ENCODE data around the gene KHDC4. TPM values are rescaled to one million over a fixed set of nuclear protein-coding genes. Genes with fewer than 3 reads are reported as not detected.

Gene KHDC4
- total RNA-seq, 1 experiment from 2014 or later = 57.7 TPM

DNA sequence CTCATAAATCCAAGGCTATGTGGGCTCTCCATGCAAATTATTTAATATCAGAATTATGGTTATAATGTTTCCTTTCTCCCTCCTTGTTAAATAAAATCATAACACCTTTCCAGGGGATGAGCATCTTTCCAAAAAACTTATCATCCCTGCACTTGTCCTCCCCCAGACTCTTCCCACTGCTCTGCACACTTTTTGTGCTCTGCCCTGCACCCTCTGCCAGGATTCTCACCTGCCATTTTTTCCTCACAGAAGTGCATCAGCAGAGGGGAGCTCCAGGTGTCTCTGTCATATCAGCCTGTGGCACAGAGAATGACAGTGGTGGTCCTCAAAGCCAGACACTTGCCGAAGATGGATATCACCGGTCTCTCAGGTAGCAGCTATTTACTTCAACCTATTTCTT lies 54.0 kb downstream of the KHDC4 start:
- Histone ChIP-seq H3K9ac (ENCODE audit: extremely low read depth, insufficient read length, low read length) (no peak overlapping the region), H3K18ac (ENCODE audit: insufficient read length, low read depth, low read length) (no peak overlapping the region), H4K20me1 (ENCODE audit: control insufficient read depth, insufficient read depth, insufficient read length) (no peaks in the 10 kb centered on the region), H2BK20ac (ENCODE audit: low read depth, low read length, poor library complexity, severe bottlenecking) (no peak overlapping the region), H2BK120ac (ENCODE audit: low read depth, low read length, poor library complexity, severe bottlenecking) (no peak overlapping the region), H3K56ac (ENCODE audit: insufficient read length, low read depth, low read length) (no peak overlapping the region), H3K27ac (ENCODE audit: insufficient read length, low read depth, low read length) (no peak overlapping the region), H3K4me2 (ENCODE audit: insufficient read depth, insufficient read length, low read length) (no peak overlapping the region), H4K8ac (replicated peaks; ENCODE audit: insufficient read length, low read depth, low read length) (no peak overlapping the region), H2BK12ac (ENCODE audit: insufficient read length, low read depth, low read length) (no peak overlapping the region), H3K79me2 (ENCODE audit: insufficient read depth, low read length) (no peaks in the 10 kb centered on the region), H4K5ac (ENCODE audit: insufficient read length, low read depth, low read length) (no peak overlapping the region), H3K27me3 (ENCODE audit: insufficient read depth, low read length) (no peaks in the 10 kb centered on the region), H3K23ac (ENCODE audit: insufficient read length, low read depth, low read length) (no peak overlapping the region), H2BK5ac (ENCODE audit: insufficient read length, low read length) (no peak overlapping the region), H4K91ac (ENCODE audit: insufficient read length, low read depth, low read length) (no peak overlapping the region), H2AK5ac (ENCODE audit: insufficient read length, low read length) (no peak overlapping the region), H3K23me2 (ENCODE audit: insufficient read length, low read depth, low read length, poor library complexity, severe bottlenecking) (no peaks in the 10 kb centered on the region), H3K9me3 (ENCODE audit: control insufficient read depth, low read depth, low read length) (no peaks in the 10 kb centered on the region), H3K4me1 (ENCODE audit: insufficient read depth, low read length) (no peaks in the 10 kb centered on the region), H3K79me1 (ENCODE audit: insufficient read depth, low read depth, low read length, poor library complexity, severe bottlenecking) (no peaks in the 10 kb centered on the region), H3K14ac (ENCODE audit: insufficient read depth, low read length) (no peak overlapping the region), H2BK15ac (ENCODE audit: low read depth, low read length) (no peak overlapping the region), H3T11ph (ENCODE audit: low read length) (no peak overlapping the region), H2AFZ (ENCODE audit: low read length) (no peak overlapping the region), H3K4ac (ENCODE audit: low read depth, low read length) (no peak overlapping the region)
- TF ChIP-seq, protein P1, sequence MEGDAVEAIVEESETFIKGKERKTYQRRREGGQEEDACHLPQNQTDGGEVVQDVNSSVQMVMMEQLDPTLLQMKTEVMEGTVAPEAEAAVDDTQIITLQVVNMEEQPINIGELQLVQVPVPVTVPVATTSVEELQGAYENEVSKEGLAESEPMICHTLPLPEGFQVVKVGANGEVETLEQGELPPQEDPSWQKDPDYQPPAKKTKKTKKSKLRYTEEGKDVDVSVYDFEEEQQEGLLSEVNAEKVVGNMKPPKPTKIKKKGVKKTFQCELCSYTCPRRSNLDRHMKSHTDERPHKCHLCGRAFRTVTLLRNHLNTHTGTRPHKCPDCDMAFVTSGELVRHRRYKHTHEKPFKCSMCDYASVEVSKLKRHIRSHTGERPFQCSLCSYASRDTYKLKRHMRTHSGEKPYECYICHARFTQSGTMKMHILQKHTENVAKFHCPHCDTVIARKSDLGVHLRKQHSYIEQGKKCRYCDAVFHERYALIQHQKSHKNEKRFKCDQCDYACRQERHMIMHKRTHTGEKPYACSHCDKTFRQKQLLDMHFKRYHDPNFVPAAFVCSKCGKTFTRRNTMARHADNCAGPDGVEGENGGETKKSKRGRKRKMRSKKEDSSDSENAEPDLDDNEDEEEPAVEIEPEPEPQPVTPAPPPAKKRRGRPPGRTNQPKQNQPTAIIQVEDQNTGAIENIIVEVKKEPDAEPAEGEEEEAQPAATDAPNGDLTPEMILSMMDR (conservative IDR thresholded peaks at IDR 0.05) = no peak
- no CpG with 5 or more reads among the region's 2 CpGs for WGBS (ENCODE audit: extremely low coverage, insufficient read length, low lambda C conversion rate)
- no peak for DNase-seq
- no peaks in the 10 kb centered on the region for H3K36me3 Mint-ChIP-seq (ENCODE audit: insufficient read depth in 1 of 3, low read depth in 3 of 3)
- H3K27me3 Mint-ChIP-seq (ENCODE audit: low read depth) = peaks cover 3% of the 10 kb centered on the region
- no peak overlapping the region for H3K27ac Mint-ChIP-seq
- H3K4me1 Mint-ChIP-seq = peaks cover 8% of the 10 kb centered on the region in 2 experiments
- H3K9me3 Mint-ChIP-seq = no peaks in the 10 kb centered on the region
- no peak overlapping the region for H3K4me3 Mint-ChIP-seq

Data from H9 (cell line).